SK-N-SH (cell line): ENCODE data around the gene PDE11A.

ENCODE experiments used
- EP300 ChIP-seq, 2 experiments: IDR thresholded peaks; 2 replicates each; pipeline versions ENCODE4 v1.4.0 to v1.6.1; 2012; ENCODE audit warnings: borderline replicate concordance in 1 of 2, low read depth in 1 of 2, low read length in 1 of 2
- FOSL2 ChIP-seq: IDR thresholded peaks from 2 replicates; pipeline ENCODE4 v1.4.0; 2012; ENCODE audit warnings: low read depth, mild to moderate bottlenecking, moderate library complexity, borderline replicate concordance

- no peak for TF ChIP-seq FOSL2
- TF ChIP-seq EP300 (IDR thresholded peaks at IDR 0.05; ENCODE audit: borderline replicate concordance in 1 of 2, low read depth in 1 of 2, low read length in 1 of 2) = no peak
Observed at GRCh38 chr2:178084273-178084672, 11.7 kb upstream of the PDE11A start.
